Measurements from ENCODE around the gene CARD14. TPM values are rescaled to one million over a fixed set of nuclear protein-coding genes. Genes with fewer than 3 reads are reported as not detected.

The CARD14 gene
- total RNA-seq, 1 donor from 2014 or later: 0.60 TPM

GRCh38 chr17:80190716-80191115 lies 20.9 kb downstream of the CARD14 start:
- Histone ChIP-seq H3K4me3 (no peak overlapping the region), H3F3A (ENCODE audit: low read depth) (no peaks in the 10 kb centered on the region), H3K9me3 (ENCODE audit: low read depth) (no peaks in the 10 kb centered on the region), H3K36me3 (no peaks in the 10 kb centered on the region), H3K27ac (no peak overlapping the region), H3K4me1 (no peaks in the 10 kb centered on the region), H3K79me2 (ENCODE audit: low read depth) (no peaks in the 10 kb centered on the region), H3K9ac (no peak overlapping the region), H4K20me1 (ENCODE audit: low read depth) (no peaks in the 10 kb centered on the region), H3K4me2 (no peak overlapping the region), H2AFZ (replicated peaks) (no peak overlapping the region), H3K27me3 (no peaks in the 10 kb centered on the region)
- Mint-ChIP-seq H3K36me3 (no peaks in the 10 kb centered on the region), H3K4me3 (no peak overlapping the region), H3K4me1 (peaks cover 14% of the 10 kb centered on the region), H3K9me3 (no peaks in the 10 kb centered on the region), H3K27ac (no peak overlapping the region), H3K27me3 (ENCODE audit: insufficient read depth, low read depth) (peaks cover 7% of the 10 kb centered on the region)
- no peak for DNase-seq (ENCODE audit: low spot score)
- no peak for TF ChIP-seq CTCF (IDR thresholded peaks at IDR 0.05)
- no peak for TF ChIP-seq EZH2phosphoT487 (IDR thresholded peaks at IDR 0.05)
- no peak for TF ChIP-seq EZH2 (IDR thresholded peaks at IDR 0.05)

- no peaks in the 10 kb centered on the region for H3K9me3 ChIP-seq (ENCODE audit: low read depth)
- no peak overlapping the region for H3K4me3 ChIP-seq
- H3K4me1 ChIP-seq: no peaks in the 10 kb centered on the region
- peak; percentile 55 for DNase-seq (ENCODE audit: low spot score)
- TF ChIP-seq CTCF (IDR thresholded peaks at IDR 0.05) (peak; percentile 26), EZH2phosphoT487 (IDR thresholded peaks at IDR 0.05) (no peak)
- no peaks in the 10 kb centered on the region for H3K27me3 ChIP-seq
- H3F3A ChIP-seq (ENCODE audit: low read depth): peaks cover under 1% of the 10 kb centered on the region
- Mint-ChIP-seq H3K36me3 (no peaks in the 10 kb centered on the region), H3K27me3 (ENCODE audit: insufficient read depth, low read depth) (peaks cover 9% of the 10 kb centered on the region), H3K4me1 (peaks cover 14% of the 10 kb centered on the region), H3K27ac (peak overlapping the region; percentile 38), H3K9me3 (no peaks in the 10 kb centered on the region), H3K4me3 (no peak overlapping the region)
- H2AFZ ChIP-seq (replicated peaks): no peak overlapping the region
- no peak overlapping the region for H3K4me2 ChIP-seq
- no peaks in the 10 kb centered on the region for H4K20me1 ChIP-seq (ENCODE audit: low read depth)
- no peaks in the 10 kb centered on the region for H3K79me2 ChIP-seq (ENCODE audit: low read depth)
- H3K9ac ChIP-seq: no peak overlapping the region
- no peaks in the 10 kb centered on the region for H3K36me3 ChIP-seq
- no peak overlapping the region for H3K27ac ChIP-seq
Measured at GRCh38 chr17:80191192-80191591, 21.4 kb downstream of the CARD14 start.

- Mint-ChIP-seq H3K4me3 (peak overlapping the region; percentile 0), H3K27me3 (ENCODE audit: insufficient read depth, low read depth) (peaks cover 8% of the 10 kb centered on the region), H3K27ac (peak overlapping the region; percentile 76), H3K36me3 (no peaks in the 10 kb centered on the region), H3K9me3 (no peaks in the 10 kb centered on the region), H3K4me1 (peaks cover 14% of the 10 kb centered on the region)
- H3K27ac ChIP-seq: no peak overlapping the region
- no peaks in the 10 kb centered on the region for H3K36me3 ChIP-seq
- peaks cover 5% of the 10 kb centered on the region for H3F3A ChIP-seq (ENCODE audit: low read depth)
- no peak overlapping the region for H3K4me3 ChIP-seq
- no peaks in the 10 kb centered on the region for H3K4me1 ChIP-seq
- no peak for DNase-seq (ENCODE audit: low spot score)
- no peak overlapping the region for H2AFZ ChIP-seq (replicated peaks)
- H3K9ac ChIP-seq: no peak overlapping the region
- H3K27me3 ChIP-seq: no peaks in the 10 kb centered on the region
- no peak overlapping the region for H3K4me2 ChIP-seq
- no peaks in the 10 kb centered on the region for H3K9me3 ChIP-seq (ENCODE audit: low read depth)
- H3K79me2 ChIP-seq (ENCODE audit: low read depth): no peaks in the 10 kb centered on the region
- H4K20me1 ChIP-seq (ENCODE audit: low read depth): no peaks in the 10 kb centered on the region
- no peak for TF ChIP-seq EZH2 (IDR thresholded peaks at IDR 0.05)
- no peak for TF ChIP-seq CTCF (IDR thresholded peaks at IDR 0.05)
- no peak for TF ChIP-seq EZH2phosphoT487 (IDR thresholded peaks at IDR 0.05)
Measured at GRCh38 chr17:80191865-80192661, 22.2 kb downstream of the CARD14 start.
